HEK293 (cell line): ENCODE results near the gene ADGRD1.

Source experiments
- HIC1 ChIP-seq: fragments of 450-650 bp; formaldehyde crosslinking; IDR thresholded peaks from 2 replicates; pipeline ENCODE4 v1.5.1; 2016; ENCODE audit warnings: missing biosample characterization, missing genetic modification characterization
- IKZF3 ChIP-seq: fragments of 450-650 bp; IDR thresholded peaks from 2 replicates; pipeline ENCODE4 v1.5.0; 2018; ENCODE audit warnings: missing biosample characterization, mild to moderate bottlenecking, missing genetic modification characterization, moderate library complexity
- PRDM2 ChIP-seq: fragments of 450-650 bp; formaldehyde crosslinking; IDR thresholded peaks from 2 replicates; pipeline ENCODE4 v1.5.1; 2016; ENCODE audit warnings: missing biosample characterization, missing genetic modification characterization, borderline replicate concordance
- REST ChIP-seq: fragments of 450-650 bp; formaldehyde crosslinking; IDR thresholded peaks from 2 replicates; pipeline ENCODE4 v1.5.1; 2016; ENCODE audit warnings: missing biosample characterization, missing genetic modification characterization
- WT1 ChIP-seq: fragments of 450-650 bp; formaldehyde crosslinking; IDR thresholded peaks from 2 replicates; pipeline ENCODE4 v1.5.1; 2016; ENCODE audit warnings: missing biosample characterization, missing genetic modification characterization
- ZNF10 ChIP-seq: fragments of 450-650 bp; formaldehyde crosslinking; IDR thresholded peaks from 2 replicates; pipeline ENCODE4 v1.5.1; 2017; ENCODE audit warnings: missing biosample characterization, missing genetic modification characterization
- ZNF184 ChIP-seq: fragments of 450-650 bp; IDR thresholded peaks from 2 replicates; pipeline ENCODE4 v1.5.1; 2018; ENCODE audit warnings: missing biosample characterization, mild to moderate bottlenecking, missing genetic modification characterization
- ZNF280D ChIP-seq: fragments of 450-650 bp; formaldehyde crosslinking; IDR thresholded peaks from 2 replicates; pipeline ENCODE4 v1.5.1; 2016; ENCODE audit warnings: missing biosample characterization, missing genetic modification characterization
- ZNF37A ChIP-seq: fragments of 450-650 bp; IDR thresholded peaks from 2 replicates; pipeline ENCODE4 v1.5.1; 2018; ENCODE audit warnings: missing biosample characterization, missing genetic modification characterization
- ZNF449 ChIP-seq: fragments of 450-650 bp; formaldehyde crosslinking; IDR thresholded peaks from 2 replicates; pipeline ENCODE4 v1.5.1; 2017; ENCODE audit warnings: missing biosample characterization, mild to moderate bottlenecking, missing genetic modification characterization, moderate library complexity
- ZNF48 ChIP-seq: fragments of 450-650 bp; formaldehyde crosslinking; IDR thresholded peaks from 2 replicates; pipeline ENCODE4 v1.5.1; 2016; ENCODE audit warnings: missing biosample characterization, missing genetic modification characterization
- ZNF544 ChIP-seq: fragments of 450-650 bp; formaldehyde crosslinking; IDR thresholded peaks from 2 replicates; pipeline ENCODE4 v1.5.0; 2017; ENCODE audit warnings: missing biosample characterization, missing genetic modification characterization
- ZNF555 ChIP-seq: fragments of 450-650 bp; formaldehyde crosslinking; conservative IDR thresholded peaks from 2 replicates; pipeline ENCODE4 v1.5.1; 2017; ENCODE audit warnings: missing biosample characterization, mild to moderate bottlenecking, missing genetic modification characterization, inconsistent platforms
- ZNF558 ChIP-seq: fragments of 450-650 bp; formaldehyde crosslinking; IDR thresholded peaks from 2 replicates; pipeline ENCODE4 v1.5.1; 2016; ENCODE audit warnings: missing biosample characterization, missing genetic modification characterization
- ZNF561 ChIP-seq: fragments of 450-650 bp; IDR thresholded peaks from 2 replicates; pipeline ENCODE4 v1.5.1; 2018; ENCODE audit warnings: missing biosample characterization, missing genetic modification characterization, borderline replicate concordance
- ZNF585B ChIP-seq: fragments of 450-650 bp; formaldehyde crosslinking; IDR thresholded peaks from 2 replicates; pipeline ENCODE4 v1.5.1; 2016; ENCODE audit warnings: missing biosample characterization, missing genetic modification characterization
- ZNF624 ChIP-seq: fragments of 450-650 bp; formaldehyde crosslinking; IDR thresholded peaks from 2 replicates; pipeline ENCODE4 v1.5.1; 2017; ENCODE audit warnings: missing biosample characterization, missing genetic modification characterization
- ZNF785 ChIP-seq: fragments of 450-650 bp; formaldehyde crosslinking; IDR thresholded peaks from 2 replicates; pipeline ENCODE4 v1.5.1; 2016; ENCODE audit warnings: missing biosample characterization, missing genetic modification characterization
- ZSCAN4 ChIP-seq: fragments of 450-650 bp; formaldehyde crosslinking; IDR thresholded peaks from 2 replicates; pipeline ENCODE4 v1.5.1; 2017; ENCODE audit warnings: missing biosample characterization, missing genetic modification characterization

ADGRD1 gene

GRCh38 chr12:130916241-130916911 lies 37.3 kb upstream of the ADGRD1 start (continued):
- no peak for TF ChIP-seq ZSCAN4 (tag by site-specific recombination)
- no peak for TF ChIP-seq ZNF561 (tag by site-specific recombination)
- TF ChIP-seq REST (tag by site-specific recombination), result no peak
- TF ChIP-seq PRDM2 (tag by site-specific recombination), result no peak
- no peak for TF ChIP-seq ZNF48 (tag by site-specific recombination)
- no peak for TF ChIP-seq ZNF10
- TF ChIP-seq WT1 (tag by site-specific recombination), result no peak
- TF ChIP-seq ZNF449 (tag by site-specific recombination), result no peak
- TF ChIP-seq HIC1 (tag by site-specific recombination), result no peak
- no peak for TF ChIP-seq ZNF558 (tag by site-specific recombination)
- TF ChIP-seq ZNF785, result no peak
- no peak for TF ChIP-seq ZNF624
- TF ChIP-seq ZNF184, result 0 out of 2 replicates have a peak, but pooled peaks have one; percentile 22
- TF ChIP-seq ZNF544, result no peak
- TF ChIP-seq ZNF555, result no peak
- TF ChIP-seq ZNF585B (tag by site-specific recombination), result no peak
- TF ChIP-seq ZNF37A (tag by site-specific recombination), result no peak
- no peak for TF ChIP-seq IKZF3 (tag by site-specific recombination)
- no peak for TF ChIP-seq ZNF280D
